ENCODE data around the gene FRAT2. TPM values are rescaled to one million over a fixed set of nuclear protein-coding genes. Genes with fewer than 3 reads are reported as not detected.
A peak's percentile ranks its signal among the peaks of the same experiment; 100 is the strongest.
"Not testable (repeated sequence)": the region's sequence is repeated elsewhere in the genome, so short reads cannot be mapped to it uniquely, and the experiment has no call there.

Gene FRAT2
- total RNA-seq, 2 experiments from 2014 or later = 15.3 to 16.7 TPM

DNA sequence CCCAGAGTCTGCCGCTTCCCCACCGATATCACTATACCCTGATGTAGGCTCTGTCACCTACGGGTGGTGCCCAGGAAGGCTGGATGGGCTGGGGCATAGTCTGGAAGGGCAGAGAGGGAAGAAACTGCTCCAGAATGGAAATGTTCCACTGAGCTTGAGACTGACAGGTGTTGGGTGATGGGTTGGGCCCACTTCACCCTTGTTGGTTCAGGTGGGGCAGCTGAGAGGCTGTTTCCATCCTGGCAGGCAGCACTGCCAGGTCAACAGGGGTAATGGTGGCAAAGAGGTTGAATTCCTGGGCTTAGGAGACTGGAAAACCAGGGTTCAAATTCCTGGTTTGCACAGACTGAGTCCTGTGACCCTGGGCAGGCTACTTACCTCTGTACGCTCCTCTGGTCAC is 28.5 kb upstream of the FRAT2 start:
- Mint-ChIP-seq H3K36me3 (peaks cover 5% of the 10 kb centered on the region), H3K4me3 (no peak overlapping the region), H3K4me1 (no peaks in the 10 kb centered on the region), H3K9me3 (no peaks in the 10 kb centered on the region), H3K27me3 (no peaks in the 10 kb centered on the region), H3K27ac (no peak overlapping the region)
- no peak for DNase-seq
- POLR2A ChIA-PET = interaction anchor here (2.2 kb wide), 1 partner anchor 29 kb away, joined by 6 read pairs; the partner anchor contains the start of gene FRAT2
- ATAC-seq (ENCODE audit: low read depth) = no peak

DNA sequence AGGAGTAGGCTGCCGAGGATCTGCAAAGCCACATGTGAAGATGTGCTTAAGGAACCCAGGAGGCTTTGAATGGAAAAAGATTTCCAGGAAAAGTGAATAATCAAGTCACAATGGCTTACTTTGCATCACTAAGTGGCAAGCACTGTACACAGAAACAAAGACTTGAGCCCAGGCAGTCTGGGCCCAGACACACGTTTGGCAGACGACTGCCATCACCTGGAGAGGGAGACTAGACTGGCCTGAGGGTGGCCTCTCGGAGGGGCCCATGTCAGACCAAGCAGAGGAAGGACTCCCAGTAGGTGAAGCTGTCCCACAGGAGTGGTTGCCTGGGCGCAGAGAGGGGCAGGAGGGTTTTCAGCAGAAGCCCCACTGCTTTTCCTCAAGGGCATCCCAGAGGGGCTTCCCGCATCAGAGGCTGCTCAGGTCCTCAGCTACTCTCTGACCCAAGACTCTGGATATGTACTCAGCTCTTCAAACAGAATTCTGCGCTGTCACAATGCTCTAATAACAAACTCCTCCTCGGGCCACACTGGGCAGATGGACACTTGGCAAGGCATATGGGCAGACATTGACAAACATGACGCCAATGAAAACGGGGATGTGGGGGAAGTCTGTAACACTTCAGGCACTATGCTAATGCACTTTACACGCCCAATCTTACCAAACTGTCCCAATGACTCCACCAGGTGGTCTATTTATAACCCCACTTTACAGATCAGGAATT is 27.9 kb upstream of the FRAT2 start:
- H3K27me3 Mint-ChIP-seq = no peaks in the 10 kb centered on the region
- no peaks in the 10 kb centered on the region for H3K9me3 Mint-ChIP-seq
- H3K27ac Mint-ChIP-seq = peak overlapping the region; percentile 28
- peaks cover 5% of the 10 kb centered on the region for H3K36me3 Mint-ChIP-seq
- no peak for DNase-seq
- POLR2A ChIA-PET = no interaction called here
- ATAC-seq (ENCODE audit: low read depth) = no peak
- H3K4me1 Mint-ChIP-seq = no peaks in the 10 kb centered on the region
- H3K4me3 Mint-ChIP-seq = no peak overlapping the region

DNA sequence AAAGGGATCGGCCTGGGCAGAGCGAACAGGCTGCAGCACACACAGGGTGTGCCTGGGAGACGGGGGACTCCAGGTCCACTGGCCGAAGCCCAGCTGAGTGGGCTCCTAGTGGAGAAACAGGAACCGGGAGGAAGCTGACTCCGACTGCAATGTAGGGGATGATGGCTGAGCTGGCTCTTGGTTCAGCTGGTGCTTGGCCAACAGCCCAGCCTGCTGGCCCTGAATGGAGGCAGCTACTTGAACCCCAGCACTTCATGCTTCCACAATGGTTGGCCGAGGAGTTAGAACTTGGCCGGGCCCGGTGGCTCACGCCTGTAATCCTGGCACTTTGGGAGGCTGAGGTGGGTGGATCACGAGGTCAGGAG is 27.0 kb upstream of the FRAT2 start:
- ATAC-seq (ENCODE audit: low read depth) = no peak
- H3K27me3 Mint-ChIP-seq = no peaks in the 10 kb centered on the region
- no peak overlapping the region for H3K4me3 Mint-ChIP-seq
- no peaks in the 10 kb centered on the region for H3K9me3 Mint-ChIP-seq
- peaks cover under 1% of the 10 kb centered on the region for H3K4me1 Mint-ChIP-seq
- no peak for DNase-seq
- no peak overlapping the region for H3K27ac Mint-ChIP-seq
- POLR2A ChIA-PET = no interaction called here
- peaks cover 5% of the 10 kb centered on the region for H3K36me3 Mint-ChIP-seq

DNA sequence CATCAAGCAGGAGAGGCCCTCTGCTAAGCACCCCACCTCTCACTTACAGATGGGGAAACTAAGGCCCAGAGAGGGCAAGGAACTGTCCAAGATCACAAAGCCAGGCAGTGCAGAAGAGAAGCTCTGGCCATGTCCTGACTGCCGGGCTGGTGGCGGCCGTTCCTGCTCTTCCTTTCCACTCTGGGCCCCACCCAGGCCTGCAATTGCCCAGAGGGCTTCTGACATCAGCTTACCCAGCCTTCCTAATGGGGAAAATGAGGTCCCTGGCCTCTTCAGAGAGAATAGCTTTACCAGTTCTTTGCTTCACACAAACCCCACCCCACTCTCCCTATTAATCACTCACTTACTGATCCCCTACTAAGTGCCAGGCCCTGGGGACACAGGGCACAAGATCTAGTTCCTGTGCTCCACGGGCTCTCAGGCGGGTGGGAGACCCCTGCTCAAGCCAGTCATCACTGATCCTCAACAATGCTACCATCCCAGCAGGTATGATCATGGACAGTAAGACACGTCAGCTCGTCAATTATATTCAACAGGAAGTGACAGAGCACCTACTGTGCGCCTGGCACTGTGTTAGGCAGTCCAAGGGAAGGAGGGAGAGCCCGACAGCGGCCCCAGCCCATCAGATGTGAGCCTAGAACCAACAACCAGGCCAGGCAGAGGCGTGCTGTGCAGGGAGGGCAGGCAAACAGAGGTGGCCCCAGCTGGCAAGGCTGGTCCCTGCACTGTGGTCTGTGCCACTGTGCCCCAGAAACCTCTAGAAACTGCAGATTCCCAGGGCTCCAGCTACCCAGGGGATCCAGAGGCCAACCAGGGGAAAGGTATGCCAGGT is 26.4 kb upstream of the FRAT2 start:
- no peak for DNase-seq
- peaks cover 5% of the 10 kb centered on the region for H3K36me3 Mint-ChIP-seq
- H3K4me1 Mint-ChIP-seq = peaks cover 5% of the 10 kb centered on the region
- H3K4me3 Mint-ChIP-seq = no peak overlapping the region
- POLR2A ChIA-PET = no interaction called here
- H3K27me3 Mint-ChIP-seq = no peaks in the 10 kb centered on the region
- no peak for ATAC-seq (ENCODE audit: low read depth)
- H3K9me3 Mint-ChIP-seq = no peaks in the 10 kb centered on the region
- peak overlapping the region; percentile 24 for H3K27ac Mint-ChIP-seq

DNA sequence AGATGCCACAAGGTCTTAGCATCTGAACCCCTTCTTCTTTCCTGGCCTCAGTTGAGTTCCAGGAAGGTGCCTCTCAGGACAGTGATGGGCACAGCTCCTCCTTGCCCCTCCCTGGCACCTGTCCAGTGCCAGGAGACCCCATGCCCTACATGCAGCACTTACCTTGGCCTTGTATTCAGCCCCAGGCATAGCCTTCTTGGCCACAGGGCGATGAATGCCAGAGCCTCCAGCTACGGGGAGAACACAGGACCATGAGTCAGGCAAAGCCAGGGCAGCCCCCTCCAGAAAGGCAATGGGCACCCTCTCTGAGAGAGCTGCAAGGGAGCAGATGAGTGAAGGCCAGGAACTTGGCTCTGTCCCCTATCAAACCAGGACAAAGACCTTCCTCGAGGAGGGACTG is 24.3 kb upstream of the FRAT2 start:
- H3K4me3 Mint-ChIP-seq = no peak overlapping the region
- no peak overlapping the region for H3K27ac Mint-ChIP-seq
- POLR2A ChIA-PET = no interaction called here
- DNase-seq (no peak), ATAC-seq (ENCODE audit: low read depth) (no peak)
- no peaks in the 10 kb centered on the region for H3K9me3 Mint-ChIP-seq
- H3K36me3 Mint-ChIP-seq = no peaks in the 10 kb centered on the region
- no peaks in the 10 kb centered on the region for H3K27me3 Mint-ChIP-seq
- H3K4me1 Mint-ChIP-seq = peaks cover 5% of the 10 kb centered on the region

DNA sequence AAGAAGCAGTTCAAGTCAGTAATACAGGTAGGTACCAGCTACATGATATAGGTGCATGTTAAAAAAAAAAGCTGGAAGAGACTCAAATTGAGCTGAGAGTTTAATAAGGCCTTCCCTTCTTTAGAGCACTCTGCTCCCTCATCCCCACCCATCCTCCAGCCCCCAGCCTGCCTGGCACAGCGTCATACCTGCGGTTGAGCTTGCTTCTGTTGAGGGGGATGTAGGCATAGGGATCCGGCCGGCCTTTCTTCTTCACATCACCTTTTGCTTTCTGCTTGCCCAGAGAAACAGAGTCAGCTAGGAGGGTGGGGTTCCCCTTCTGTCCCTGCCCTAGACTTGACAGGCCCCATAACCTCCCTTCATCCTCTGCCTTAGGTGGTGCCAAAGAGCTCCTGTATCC is 23.8 kb upstream of the FRAT2 start:
- H3K36me3 Mint-ChIP-seq = no peaks in the 10 kb centered on the region
- H3K4me3 Mint-ChIP-seq = no peak overlapping the region
- H3K4me1 Mint-ChIP-seq = peaks cover 5% of the 10 kb centered on the region
- no peaks in the 10 kb centered on the region for H3K9me3 Mint-ChIP-seq
- ATAC-seq (ENCODE audit: low read depth) (no peak), DNase-seq (no peak)
- H3K27me3 Mint-ChIP-seq = no peaks in the 10 kb centered on the region
- POLR2A ChIA-PET = no interaction called here
- no peak overlapping the region for H3K27ac Mint-ChIP-seq

DNA sequence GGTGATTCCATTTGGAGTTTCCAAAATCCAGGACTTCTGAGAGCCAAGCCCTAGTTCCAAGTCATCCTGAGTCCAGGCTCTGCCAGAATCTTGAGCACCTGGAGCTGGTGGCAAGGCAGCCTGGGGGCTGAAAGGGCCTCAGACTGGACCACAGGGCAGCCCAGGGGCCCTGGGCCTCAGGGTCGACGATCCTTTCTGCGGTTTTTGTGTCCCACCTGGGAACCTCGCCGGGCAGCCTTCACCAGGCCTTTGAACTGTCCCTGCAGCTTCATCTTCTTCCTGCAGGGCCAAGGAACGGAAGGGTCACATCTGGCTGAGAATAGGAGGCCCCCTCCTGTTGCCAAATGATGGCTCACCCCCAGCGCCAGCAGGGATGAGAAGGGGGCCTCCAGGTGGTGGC is 22.4 kb upstream of the FRAT2 start:
- POLR2A ChIA-PET = no interaction called here
- H3K27me3 Mint-ChIP-seq = no peaks in the 10 kb centered on the region
- DNase-seq (no peak), ATAC-seq (ENCODE audit: low read depth) (no peak)
- no peaks in the 10 kb centered on the region for H3K9me3 Mint-ChIP-seq
- H3K4me3 Mint-ChIP-seq = no peak overlapping the region
- H3K27ac Mint-ChIP-seq = no peak overlapping the region
- no peaks in the 10 kb centered on the region for H3K36me3 Mint-ChIP-seq
- H3K4me1 Mint-ChIP-seq = peaks cover 5% of the 10 kb centered on the region

DNA sequence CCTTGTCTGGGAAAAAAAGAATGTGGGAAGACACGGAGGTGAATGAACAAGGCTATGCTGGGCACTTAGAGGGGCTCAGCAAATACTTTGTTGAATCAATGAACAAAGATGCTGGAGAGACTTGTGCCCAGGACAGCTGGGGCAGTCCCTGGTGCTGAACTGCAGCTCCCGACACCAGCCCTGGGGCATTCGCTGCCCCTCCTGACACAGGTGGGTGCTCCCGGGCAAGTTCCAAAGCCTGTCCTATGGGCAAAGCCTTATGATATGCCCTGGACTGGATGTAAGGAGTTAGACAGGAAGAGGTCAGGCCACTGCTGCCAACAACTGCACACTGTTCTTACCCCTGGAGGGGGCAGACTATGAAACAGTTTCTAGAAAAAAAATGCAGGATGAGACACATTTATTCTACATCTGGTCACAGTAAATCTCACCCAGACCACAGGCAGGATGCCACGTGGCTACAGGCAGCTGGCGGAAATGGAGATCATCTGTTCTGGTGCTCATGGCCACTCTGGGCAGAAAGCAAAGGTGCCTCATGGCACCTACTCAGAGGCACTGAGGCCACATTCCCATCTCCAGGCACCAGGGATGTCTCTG is 21.9 kb upstream of the FRAT2 start:
- peak overlapping the region; percentile 21 for H3K27ac Mint-ChIP-seq
- no peak overlapping the region for H3K4me3 Mint-ChIP-seq

DNA sequence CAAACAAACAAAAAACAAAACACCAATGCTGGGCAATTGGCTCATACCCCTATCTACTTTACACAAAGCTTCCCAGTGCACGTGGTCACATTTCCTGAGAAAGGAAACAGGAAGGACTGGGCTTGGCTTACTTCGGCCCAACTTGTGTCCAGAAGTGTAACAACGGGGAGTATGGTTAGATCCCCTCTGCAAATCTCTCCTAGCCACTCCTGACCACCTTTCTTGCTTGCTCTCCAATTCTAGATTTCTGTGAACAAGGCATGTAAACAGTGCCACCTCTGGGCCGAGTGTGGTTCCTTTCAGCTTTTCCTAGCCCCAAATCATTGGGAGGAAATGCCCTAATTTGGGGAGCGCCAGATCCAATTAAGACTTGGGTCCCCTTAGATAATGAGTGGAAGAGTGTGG is 21.0 kb upstream of the FRAT2 start:
- POLR2A ChIA-PET = interaction anchor here (0.8 kb wide), 1 partner anchor 137 kb away, joined by 5 read pairs; no protein-coding TSS in a partner anchor
- ATAC-seq (ENCODE audit: low read depth) (no peak), DNase-seq (no peak)
- Mint-ChIP-seq H3K27me3 (no peaks in the 10 kb centered on the region), H3K9me3 (no peaks in the 10 kb centered on the region), H3K4me1 (peaks cover 5% of the 10 kb centered on the region), H3K36me3 (no peaks in the 10 kb centered on the region), H3K4me3 (no peak overlapping the region), H3K27ac (no peak overlapping the region)

More for the DNA sequence above, 21.9 kb upstream of the FRAT2 start:
- DNase-seq (no peak), ATAC-seq (ENCODE audit: low read depth) (peak; percentile 63)
- H3K4me1 Mint-ChIP-seq = peaks cover 5% of the 10 kb centered on the region
- no peaks in the 10 kb centered on the region for H3K36me3 Mint-ChIP-seq
- H3K27me3 Mint-ChIP-seq = no peaks in the 10 kb centered on the region
- POLR2A ChIA-PET = no interaction called here
- no peaks in the 10 kb centered on the region for H3K9me3 Mint-ChIP-seq

DNA sequence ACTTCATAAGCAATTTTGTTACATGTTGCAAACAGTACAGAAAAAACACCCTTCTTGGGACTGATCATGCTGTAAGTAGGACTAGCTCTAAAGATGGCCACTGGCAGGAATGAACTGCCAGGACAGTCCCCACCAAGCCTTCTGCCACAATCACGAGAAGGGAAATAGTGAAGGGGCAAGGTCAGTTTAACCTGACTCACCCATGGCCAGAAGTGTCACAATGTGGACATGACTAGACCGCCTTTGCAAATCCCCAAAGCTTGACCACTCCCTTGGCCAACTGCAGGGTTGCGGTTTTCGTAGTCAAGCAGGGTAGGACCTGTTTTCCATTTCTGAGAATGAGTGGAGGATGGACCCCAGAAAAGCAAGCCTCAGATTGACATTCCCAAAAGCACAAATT is 19.4 kb upstream of the FRAT2 start:
- no peak for ATAC-seq (ENCODE audit: low read depth)
- no peak for DNase-seq
- Mint-ChIP-seq H3K4me3 (no peak overlapping the region), H3K27me3 (no peaks in the 10 kb centered on the region), H3K9me3 (no peaks in the 10 kb centered on the region), H3K4me1 (peaks cover 5% of the 10 kb centered on the region), H3K27ac (no peak overlapping the region), H3K36me3 (no peaks in the 10 kb centered on the region)
- POLR2A ChIA-PET = no interaction called here

DNA sequence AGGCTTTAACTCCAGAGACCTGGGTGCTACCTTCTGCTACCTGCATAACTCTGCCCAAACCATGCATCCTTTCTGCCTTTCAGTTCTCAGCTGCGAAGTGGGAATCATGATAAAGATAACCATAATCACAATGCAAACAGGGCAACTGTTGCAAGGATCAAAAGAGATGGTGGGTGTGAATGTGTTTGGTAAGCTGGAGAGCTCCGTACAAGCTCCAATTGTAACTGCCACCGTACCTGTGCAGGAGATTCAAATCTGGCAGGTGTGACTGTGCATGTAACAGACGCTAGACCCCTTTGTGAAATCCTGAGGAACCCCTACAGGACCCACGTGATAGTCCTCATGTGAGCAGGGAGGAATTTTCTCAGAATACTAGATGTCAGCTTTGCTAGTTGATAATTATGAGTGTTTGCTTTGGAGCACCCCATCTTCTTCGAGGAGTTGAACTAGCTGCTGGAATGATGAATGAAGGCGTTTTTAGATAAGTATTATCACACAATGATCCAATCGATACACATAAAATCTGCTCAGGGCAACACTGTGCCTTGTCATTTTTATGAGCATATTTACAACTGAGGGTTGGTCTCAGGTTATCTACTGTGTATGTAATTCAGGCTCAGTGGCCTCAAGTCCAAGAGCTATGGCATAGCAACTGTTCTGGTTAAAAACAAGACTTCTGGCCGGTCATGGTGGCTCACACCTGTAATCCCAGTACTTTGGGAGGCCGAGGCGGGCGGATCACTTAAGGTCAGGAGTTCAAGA is 15.4 kb upstream of the FRAT2 start:
- Mint-ChIP-seq H3K36me3 (no peaks in the 10 kb centered on the region), H3K4me1 (no peaks in the 10 kb centered on the region), H3K27me3 (no peaks in the 10 kb centered on the region), H3K27ac (no peak overlapping the region), H3K4me3 (no peak overlapping the region), H3K9me3 (no peaks in the 10 kb centered on the region)
- no peak for ATAC-seq (ENCODE audit: low read depth)
- POLR2A ChIA-PET = no interaction called here
- no peak for DNase-seq

DNA sequence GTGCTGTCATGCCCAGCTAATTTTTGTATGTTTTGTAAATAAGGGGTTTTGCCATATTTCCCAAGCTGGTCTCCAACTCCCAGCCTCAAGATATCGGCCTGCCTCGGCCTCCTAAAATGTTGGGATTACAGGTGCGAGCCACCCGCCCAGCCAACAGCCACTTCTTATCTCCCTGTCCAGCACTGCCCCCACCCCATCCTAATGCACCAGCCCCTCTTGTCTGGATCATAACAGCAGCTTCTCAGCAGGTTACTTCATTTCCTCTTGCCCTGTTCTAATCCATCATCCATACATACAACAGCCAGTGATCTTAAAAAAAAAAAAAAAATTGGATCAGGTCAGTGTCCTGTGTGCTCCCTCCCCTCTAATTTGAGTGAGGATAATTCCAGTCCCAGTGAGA is 12.8 kb upstream of the FRAT2 start:
- Mint-ChIP-seq H3K27ac (no peak overlapping the region), H3K36me3 (no peaks in the 10 kb centered on the region), H3K4me1 (no peaks in the 10 kb centered on the region), H3K9me3 (no peaks in the 10 kb centered on the region), H3K27me3 (peaks cover under 1% of the 10 kb centered on the region), H3K4me3 (no peak overlapping the region)
- POLR2A ChIA-PET = no interaction called here
- DNase-seq (no peak), ATAC-seq (ENCODE audit: low read depth) (no peak)

DNA sequence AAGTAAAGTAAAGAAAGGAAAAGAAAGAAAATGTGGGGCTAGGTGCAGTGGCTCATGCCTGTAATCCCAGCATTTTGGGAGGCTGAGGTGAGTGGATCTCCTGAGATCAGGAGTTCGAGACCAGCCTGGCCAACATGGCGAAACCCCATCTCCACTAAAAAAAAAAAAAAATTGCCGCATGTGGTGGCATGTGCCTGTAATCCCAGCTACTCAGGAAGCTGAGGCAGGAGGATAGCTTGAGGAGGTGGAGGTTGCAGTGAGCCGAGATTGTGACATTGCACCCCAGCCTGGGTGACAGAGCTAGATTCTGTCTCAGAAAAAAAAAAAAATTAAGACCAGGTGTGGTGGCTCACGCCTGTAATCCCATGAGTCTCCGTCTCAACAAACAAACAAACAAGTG is 9.1 kb upstream of the FRAT2 start:
- H3K4me1 Mint-ChIP-seq; H3K27me3 Mint-ChIP-seq; DNase-seq; ATAC-seq (ENCODE audit: low read depth); H3K27ac Mint-ChIP-seq; POLR2A ChIA-PET; H3K4me3 Mint-ChIP-seq; H3K36me3 Mint-ChIP-seq; H3K9me3 Mint-ChIP-seq: not testable (repeated sequence)
